ENCODE results near the gene EFL1. TPM values are rescaled to one million over a fixed set of nuclear protein-coding genes. Genes with fewer than 3 reads are reported as not detected.

EFL1 gene
- total and polyA plus RNA-seq, 10 of the 15 experiments (the other 5 are each of a cell fraction or from before 2014, with no cell fraction given), result 6.2 to 42.3 (median 24.7) TPM

DNA sequence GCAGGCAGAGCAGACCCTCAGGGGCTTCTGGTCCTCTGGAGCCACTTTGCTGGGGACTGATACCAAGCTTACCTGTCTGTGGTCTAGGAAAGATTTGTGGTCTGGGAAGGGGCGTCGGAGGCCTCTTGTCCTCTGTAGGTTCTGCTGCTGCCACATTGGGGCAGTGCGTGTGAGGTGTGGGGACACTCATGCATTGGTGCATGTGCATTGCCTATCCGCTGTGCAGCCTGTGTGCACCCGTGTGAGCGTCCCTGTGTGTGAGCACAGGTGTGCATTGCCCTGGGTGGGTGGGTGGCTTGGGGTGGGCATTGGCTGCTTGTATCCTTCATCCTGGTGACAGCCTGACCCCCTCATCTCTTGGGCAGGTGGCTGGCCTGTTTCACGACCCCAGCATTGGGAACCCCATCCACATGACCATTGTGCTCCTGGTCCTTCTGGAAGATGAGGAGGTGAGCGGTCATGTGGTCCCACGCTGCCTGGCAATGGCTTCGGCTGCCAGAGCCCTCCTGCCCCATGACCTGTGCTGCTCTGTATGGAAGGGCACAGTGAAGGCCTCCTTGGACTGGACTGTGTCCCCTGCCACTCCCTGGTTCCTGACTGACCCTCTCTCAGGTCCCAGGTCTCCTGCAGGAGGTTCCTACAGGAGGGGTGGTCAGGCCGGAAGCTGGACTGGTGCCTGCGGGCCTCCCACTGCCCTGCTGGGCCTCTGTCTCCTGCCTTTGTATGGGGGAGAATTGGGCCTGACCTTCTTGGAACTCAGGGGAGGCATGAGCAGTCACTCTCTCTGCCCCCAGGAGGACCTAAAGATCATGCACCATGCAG, 41.6 kb upstream of the EFL1 start:
- BruUV-seq (replicated peaks), result no TSS peak
- FAIRE-seq (no peak), DNase-seq (ENCODE audit: low read depth, low spot score) (no peak), ATAC-seq (no peak)
- ChIA-PET POLR2A (no interaction called here), CTCF (no interaction called here), SMC1A (ENCODE audit: uncharacterized antibody, unreplicated experiment) (no interaction called here), RAD21 (ENCODE audit: unreplicated experiment) (no interaction called here)
- H3K9ac ChIP-seq (ENCODE audit: control insufficient read depth, insufficient read depth, low read length), result no peak overlapping the region
- no peaks in the 10 kb centered on the region for H3K79me2 ChIP-seq (ENCODE audit: control insufficient read depth, insufficient read depth, low read length)
- no peaks in the 10 kb centered on the region for H3K4me1 ChIP-seq (ENCODE audit: control insufficient read depth, insufficient read depth, low read length)
- WGBS (ENCODE audit: insufficient coverage, insufficient replicate concordance, low lambda C conversion rate, missing lambda C conversion rate), result 54% methylated on average over 12 of the region's 12 CpGs
- H3K27me3 ChIP-seq (replicated peaks in 1 of 2; ENCODE audit: control insufficient read depth in 2 of 2, insufficient read depth in 2 of 2, low read length in 1 of 2), result 0 out of 4 replicates have a peak, but pooled peaks cover 0 to 3% of the 10 kb centered on the region in 2 experiments
- no peaks in the 10 kb centered on the region for H4K20me1 ChIP-seq (ENCODE audit: control insufficient read depth, insufficient read depth)
- no peak overlapping the region for H3K27ac ChIP-seq (ENCODE audit: control insufficient read depth, insufficient read depth)
- TF ChIP-seq TARDBP (IDR thresholded peaks at IDR 0.05; ENCODE audit: borderline replicate concordance) (no peak), HCFC1 (IDR thresholded peaks at IDR 0.05; ENCODE audit: low read length) (no peak), BRCA1 (IDR thresholded peaks at IDR 0.05; ENCODE audit: low read depth, low read length) (no peak), SIX5 (IDR thresholded peaks at IDR 0.05; ENCODE audit: low read depth, low read length, severe bottlenecking) (no peak), NFYA (IDR thresholded peaks at IDR 0.05; ENCODE audit: borderline replicate concordance, low read depth, low read length) (no peak)
- no peak overlapping the region for H2AFZ ChIP-seq (ENCODE audit: control insufficient read depth, low read depth, low read length)
- H3K9me3 ChIP-seq (replicated peaks; ENCODE audit: control insufficient read depth, insufficient read depth, low read length), result no peaks in the 10 kb centered on the region
- in situ Hi-C loops (cut with MboI) (no loop called here), intact Hi-C loops (cut with micrococcal nuclease; ENCODE audit: unreplicated experiment) (no loop called here)
- no peak overlapping the region for H3K4me2 ChIP-seq (ENCODE audit: control insufficient read depth, insufficient read depth)
- H3K4me3 ChIP-seq, result no peak overlapping the region
- no peaks in the 10 kb centered on the region for H3K36me3 ChIP-seq (ENCODE audit: control insufficient read depth in 2 of 2, insufficient read depth in 2 of 2, low read length in 1 of 2)

- H3K27me3 ChIP-seq (replicated peaks in 1 of 2; ENCODE audit: control insufficient read depth in 2 of 2, insufficient read depth in 2 of 2, low read length in 1 of 2), result 0 out of 4 replicates have a peak, but pooled peaks cover 0 to 3% of the 10 kb centered on the region in 2 experiments
- H4K20me1 ChIP-seq (ENCODE audit: control insufficient read depth, insufficient read depth), result no peaks in the 10 kb centered on the region
- CTCF ChIA-PET, result no interaction called here
- no peak overlapping the region for H3K4me2 ChIP-seq (ENCODE audit: control insufficient read depth, insufficient read depth)
- no peaks in the 10 kb centered on the region for H3K9me3 ChIP-seq (replicated peaks; ENCODE audit: control insufficient read depth, insufficient read depth, low read length)
- no peak overlapping the region for H3K4me3 ChIP-seq
- SMC1A ChIA-PET (ENCODE audit: uncharacterized antibody, unreplicated experiment), result no interaction called here
- no peak overlapping the region for H3K9ac ChIP-seq (ENCODE audit: control insufficient read depth, insufficient read depth, low read length)
- no TSS peak for BruUV-seq (replicated peaks)
- DNase-seq (ENCODE audit: low read depth, low spot score) (no peak), FAIRE-seq (no peak), ATAC-seq (no peak)
- no peaks in the 10 kb centered on the region for H3K79me2 ChIP-seq (ENCODE audit: control insufficient read depth, insufficient read depth, low read length)
- no peaks in the 10 kb centered on the region for H3K36me3 ChIP-seq (ENCODE audit: control insufficient read depth in 2 of 2, insufficient read depth in 2 of 2, low read length in 1 of 2)
- POLR2A ChIA-PET, result no interaction called here
- RAD21 ChIA-PET (ENCODE audit: unreplicated experiment), result no interaction called here
- H3K27ac ChIP-seq (ENCODE audit: control insufficient read depth, insufficient read depth), result no peak overlapping the region
- no peaks in the 10 kb centered on the region for H3K4me1 ChIP-seq (ENCODE audit: control insufficient read depth, insufficient read depth, low read length)
- H2AFZ ChIP-seq (ENCODE audit: control insufficient read depth, low read depth, low read length), result no peak overlapping the region
- intact Hi-C loops (cut with micrococcal nuclease; ENCODE audit: unreplicated experiment), result no loop called here
- in situ Hi-C loops (cut with MboI), result no loop called here
- WGBS (ENCODE audit: insufficient coverage, insufficient replicate concordance, low lambda C conversion rate, missing lambda C conversion rate), result 30% methylated on average over 3 of the region's 3 CpGs
- no peak for TF ChIP-seq RELB (IDR thresholded peaks at IDR 0.05; ENCODE audit: low read depth)
- no peak for TF ChIP-seq SKIL (IDR thresholded peaks at IDR 0.05; ENCODE audit: low read depth, poor library complexity, severe bottlenecking)
- TF ChIP-seq PAX8 (IDR thresholded peaks at IDR 0.05), result no peak
Measured at GRCh38 chr15:82301296-82302016, 38.9 kb upstream of the EFL1 start.

All from GM12878 (cell line).